ENCODE measurements around the gene METTL25.

The METTL25 gene

DNA sequence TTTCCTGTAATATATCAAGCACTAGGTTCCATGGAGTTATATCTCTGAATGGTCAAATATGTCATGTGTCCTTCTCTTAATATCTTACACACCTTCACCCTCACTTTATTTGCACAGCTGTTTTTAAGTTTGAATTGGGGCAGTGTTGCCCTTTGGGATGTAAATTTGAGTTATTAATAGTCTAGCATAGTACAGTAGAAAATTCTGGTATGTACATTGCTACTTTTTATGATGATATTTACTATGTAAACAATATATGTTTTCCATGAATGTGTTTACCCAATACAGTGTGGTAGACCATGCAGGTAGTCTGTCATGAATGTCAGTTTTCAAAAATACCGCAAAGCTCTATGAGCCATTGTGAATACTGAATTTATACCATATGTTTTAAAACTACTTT lies 50.5 kb downstream of the METTL25 start:
- no peak for DNase-seq

DNA sequence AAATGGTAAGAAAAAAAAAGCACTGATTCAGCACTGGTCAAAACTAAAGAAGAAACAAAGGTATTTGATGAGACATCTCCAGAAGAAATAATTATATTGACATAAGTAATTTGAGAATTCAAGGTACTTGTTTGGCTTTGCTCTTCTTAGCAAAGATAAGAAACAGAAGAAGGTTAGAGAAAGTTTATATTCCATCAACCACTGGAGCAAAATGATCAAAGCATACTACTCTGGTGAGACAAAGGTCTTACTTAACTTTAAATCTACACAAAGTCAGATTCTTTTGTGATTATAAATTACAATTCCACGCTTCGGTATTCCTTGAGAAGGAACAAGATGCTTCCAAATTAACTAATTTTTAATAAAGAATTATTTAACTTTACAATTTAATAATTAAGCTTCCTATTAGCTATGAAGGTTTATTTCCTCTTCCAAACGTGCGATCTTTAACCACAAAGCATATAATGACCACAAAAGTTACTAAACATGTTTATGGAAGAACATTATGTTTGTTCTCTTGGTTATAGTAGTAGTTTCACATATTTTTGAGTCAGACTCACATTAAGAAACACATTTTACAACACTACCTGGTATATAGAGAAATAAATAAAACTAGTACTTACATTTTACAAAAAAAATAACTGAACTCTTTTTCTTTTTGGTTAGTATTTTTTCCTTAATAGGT lies 53.4 kb downstream of the METTL25 start:
- no peak for DNase-seq

DNA sequence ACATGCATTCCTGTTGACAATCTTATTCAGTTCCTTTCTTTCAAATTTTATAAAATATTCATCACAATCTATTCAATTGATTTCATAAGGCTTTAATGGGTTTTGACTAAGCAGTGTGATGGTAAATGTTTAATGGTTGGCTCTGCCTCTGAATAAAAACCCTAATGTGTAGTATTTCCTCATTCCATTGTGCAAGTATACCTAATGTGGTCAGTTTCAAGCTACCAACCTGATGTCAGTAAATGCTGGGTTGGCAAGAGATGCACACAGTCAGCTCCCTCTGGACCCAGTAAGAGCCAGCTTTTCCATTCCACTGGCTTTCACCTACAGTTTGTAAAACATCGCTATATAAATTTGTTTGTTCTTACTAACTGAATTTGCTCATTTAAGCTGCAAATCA lies 53.9 kb downstream of the METTL25 start:
- no peak for DNase-seq

DNA sequence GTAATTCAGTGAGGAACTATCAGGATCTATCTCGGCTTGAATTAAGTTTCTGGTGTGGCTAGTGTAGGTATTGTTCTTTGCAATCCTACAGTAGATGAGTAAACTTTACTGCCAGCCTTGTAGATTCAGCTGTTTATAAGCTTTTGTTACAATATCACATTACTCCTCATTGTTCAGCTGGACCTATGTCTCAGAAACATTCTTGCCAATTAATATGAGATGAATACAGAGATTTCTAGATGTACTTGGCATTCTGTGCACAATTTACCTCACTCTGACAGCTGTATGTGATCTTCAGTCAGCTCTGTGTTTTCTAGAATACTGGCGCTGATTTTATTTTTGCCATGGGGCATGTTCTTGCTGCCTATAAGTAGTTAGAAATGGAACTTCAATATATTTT lies 55.7 kb downstream of the METTL25 start:
- DNase-seq, result no peak

DNA sequence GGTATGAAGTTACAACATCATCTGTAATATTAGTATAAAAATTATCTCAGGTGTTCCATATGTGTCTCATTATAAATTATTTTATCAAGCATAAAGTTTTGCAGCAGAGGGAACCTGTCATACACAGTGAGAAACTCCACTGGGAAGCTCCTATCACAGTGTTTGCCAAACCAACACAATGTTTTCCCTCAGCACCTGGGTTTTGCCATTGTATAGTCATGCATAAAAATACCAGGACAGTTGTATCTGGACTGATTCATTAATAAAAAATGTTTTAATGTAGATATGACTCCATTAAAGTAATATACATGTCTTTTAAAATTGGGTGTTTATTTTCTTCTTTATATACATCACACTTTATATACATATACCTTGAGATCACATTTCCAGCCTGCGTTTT lies 56.6 kb downstream of the METTL25 start:
- no peak for DNase-seq

DNA sequence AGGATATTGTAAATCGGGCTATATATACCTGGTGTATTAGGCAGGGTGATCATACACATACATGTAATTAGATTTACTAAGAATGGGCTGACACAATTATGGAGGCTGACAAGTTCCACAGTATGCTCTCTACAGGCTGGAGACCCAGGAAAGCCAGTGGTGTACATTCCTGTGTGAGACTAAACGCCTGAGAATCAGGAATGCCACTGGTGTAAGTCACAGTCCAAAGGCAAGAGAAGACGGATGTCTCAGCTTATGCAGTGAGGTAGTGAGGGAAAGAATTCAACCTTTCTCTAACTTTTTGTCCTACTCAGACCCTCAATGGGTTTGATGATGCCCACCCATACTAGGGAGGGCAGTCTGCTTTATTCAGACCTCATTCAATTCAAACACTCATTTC lies 57.1 kb downstream of the METTL25 start:
- no peak for DNase-seq

DNA sequence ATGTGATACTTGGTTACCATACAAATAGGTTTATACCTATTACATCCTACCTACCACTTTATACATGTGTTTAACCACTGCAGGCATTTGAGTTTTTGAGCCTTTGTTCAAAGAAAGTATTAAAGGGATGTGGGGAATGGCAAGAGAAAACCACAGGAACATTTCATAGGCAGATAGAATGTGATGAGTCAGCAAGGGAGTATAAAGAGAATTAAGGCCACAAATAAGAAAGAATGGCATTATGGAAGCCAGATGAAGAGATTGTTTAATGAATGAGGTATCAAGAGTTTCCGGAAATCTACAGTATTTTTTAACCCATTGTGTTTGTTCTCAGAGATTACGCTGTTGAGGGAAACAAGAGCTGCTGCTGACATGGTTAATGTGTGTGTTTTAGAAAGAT lies 66.9 kb downstream of the METTL25 start:
- DNase-seq, result no peak

DNA sequence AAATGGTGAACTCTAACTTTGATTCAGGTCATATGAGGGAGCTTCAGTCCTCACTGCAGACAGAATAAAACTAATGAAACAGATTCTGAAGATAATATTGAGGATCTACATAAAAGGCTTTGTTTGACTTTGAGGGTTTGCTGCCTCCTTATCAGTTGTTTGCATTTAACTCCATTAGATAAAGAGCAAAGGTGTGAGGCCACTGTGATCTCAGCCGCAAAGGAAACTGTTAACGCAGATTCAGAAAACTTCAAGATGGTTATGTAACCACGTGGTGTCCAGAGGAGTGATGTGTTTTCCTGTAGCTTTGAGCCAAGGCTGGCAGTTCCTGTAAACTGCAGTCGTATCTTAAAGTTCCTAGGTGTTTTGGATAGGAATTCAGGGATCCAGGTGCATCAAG lies 67.8 kb downstream of the METTL25 start:
- no peak for DNase-seq

DNA sequence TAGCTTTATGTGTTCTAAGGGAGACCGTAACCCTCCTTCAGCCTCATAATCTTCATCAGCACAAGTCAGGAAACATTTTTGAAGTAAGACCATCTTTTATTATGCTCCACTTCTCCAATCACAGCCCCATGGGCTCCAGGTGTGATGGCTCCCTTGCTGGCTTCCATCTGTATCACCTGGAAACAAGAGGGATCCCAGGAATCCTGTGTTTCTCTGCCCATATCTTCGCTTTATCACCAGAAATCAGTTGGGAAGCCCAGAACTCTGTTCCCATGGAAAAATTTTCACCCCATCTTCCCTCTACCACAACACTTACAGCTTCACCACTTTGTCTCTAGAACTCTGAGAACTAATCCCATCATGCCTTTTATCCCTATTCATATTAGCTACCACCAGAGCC lies 68.3 kb downstream of the METTL25 start:
- DNase-seq, result no peak

DNA sequence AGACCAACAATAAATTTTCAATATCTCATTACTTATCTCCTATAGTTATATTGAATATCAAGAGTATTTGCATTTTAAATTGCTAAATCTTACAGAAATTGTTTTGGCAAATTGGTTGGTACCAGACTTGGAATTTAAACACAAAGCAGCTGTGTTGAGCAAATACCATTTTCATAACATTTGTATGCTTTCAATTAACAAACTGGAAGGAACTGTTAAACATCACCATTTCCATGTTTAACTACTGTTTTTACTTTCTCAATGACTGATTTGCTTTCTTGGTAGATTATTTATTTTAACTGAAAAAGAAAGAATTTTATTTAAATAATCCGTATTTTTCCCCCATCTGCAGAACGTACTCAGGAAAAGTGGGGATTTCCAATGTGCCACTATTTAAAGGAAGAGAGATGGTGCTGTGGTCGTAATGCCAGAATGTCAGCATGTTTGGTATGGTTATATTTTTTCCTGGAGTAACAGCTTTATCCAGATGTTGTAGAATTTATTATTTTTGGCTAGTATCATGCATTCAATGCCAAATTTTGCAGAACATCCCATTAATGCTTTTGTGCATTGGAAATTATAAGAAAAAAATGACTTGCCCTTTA lies 72.3 kb downstream of the METTL25 start:
- DNase-seq, result no peak

DNA sequence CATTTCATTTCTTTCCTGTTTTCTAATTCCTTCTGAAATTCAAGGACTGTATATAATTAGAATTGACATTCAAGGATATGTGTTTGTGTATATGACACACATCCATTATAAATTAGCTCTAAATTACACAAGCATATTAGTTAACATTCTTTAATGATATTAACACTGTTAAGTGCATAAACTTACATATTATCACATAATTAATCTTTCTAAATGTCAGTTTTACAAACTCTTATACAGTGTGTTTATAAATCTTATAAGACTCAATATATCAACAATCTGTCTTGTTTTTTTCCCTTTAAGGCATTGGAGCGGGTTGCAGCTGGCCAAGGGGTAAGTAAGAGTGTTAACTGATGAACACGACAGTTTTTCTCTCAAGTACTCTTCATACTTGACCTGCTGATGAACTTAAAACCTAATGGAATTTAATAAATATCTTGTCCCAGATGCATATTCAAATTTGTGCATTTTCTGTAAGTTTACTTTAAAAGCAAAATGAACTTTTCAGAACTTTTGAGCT lies 76.1 kb downstream of the METTL25 start:
- DNase-seq, result no peak

DNA sequence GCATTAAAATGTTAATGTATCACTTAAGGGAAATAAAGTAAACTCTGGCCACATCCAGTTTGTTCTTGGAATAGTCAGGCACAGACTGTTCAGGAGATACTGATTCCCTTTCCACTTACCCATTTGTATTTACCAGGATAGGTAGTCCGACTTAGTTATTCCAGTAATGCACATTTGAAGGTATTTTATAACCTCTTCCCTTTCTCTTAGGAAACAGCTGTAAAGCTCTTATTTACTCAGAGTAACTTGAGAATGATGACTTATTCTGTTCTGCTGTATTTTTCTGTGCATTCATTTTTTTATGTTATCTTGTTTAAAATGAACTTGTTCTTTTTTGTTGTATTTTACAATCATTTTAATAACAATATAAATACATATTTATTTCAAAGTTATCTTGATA lies 78.0 kb downstream of the METTL25 start:
- no peak for DNase-seq

DNA sequence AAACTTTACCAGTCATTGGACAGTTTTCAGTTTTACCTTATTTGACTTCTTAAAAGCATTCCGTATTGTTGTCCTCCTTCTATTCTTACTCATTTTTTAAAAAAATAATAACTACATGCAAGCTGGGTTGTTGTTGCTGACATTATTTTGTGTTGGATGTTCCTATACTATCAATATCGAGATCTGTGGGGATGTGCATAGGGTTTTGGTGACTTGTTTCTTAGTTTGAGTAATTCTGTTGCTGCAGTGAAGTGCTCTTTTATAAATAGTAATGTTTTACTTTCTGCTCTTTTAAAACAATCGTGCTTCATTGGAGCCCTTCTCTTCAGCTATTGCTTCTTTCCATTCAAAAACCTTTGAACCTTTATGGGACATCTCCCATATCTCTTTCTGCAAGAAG lies 79.4 kb downstream of the METTL25 start:
- no peak for DNase-seq

DNA sequence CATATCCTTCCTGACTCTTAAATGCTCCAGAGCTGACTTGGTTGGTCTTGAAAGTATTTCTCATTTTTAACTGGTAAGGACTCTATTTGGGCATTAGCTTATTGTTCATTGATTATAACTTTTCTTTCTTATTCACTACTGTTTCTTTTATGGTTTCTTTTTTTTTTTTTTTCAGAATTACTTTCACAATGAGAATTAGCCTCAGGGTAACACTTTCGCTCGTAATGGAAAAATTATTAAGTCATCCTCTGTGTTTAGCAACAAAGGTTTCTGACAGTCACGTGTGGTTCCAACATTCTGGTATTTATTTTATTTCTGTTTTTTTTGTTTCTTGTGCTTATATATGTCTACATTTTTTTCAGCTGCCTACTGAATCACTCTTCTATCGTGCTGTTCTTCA lies 80.0 kb downstream of the METTL25 start:
- no peak for DNase-seq

DNA sequence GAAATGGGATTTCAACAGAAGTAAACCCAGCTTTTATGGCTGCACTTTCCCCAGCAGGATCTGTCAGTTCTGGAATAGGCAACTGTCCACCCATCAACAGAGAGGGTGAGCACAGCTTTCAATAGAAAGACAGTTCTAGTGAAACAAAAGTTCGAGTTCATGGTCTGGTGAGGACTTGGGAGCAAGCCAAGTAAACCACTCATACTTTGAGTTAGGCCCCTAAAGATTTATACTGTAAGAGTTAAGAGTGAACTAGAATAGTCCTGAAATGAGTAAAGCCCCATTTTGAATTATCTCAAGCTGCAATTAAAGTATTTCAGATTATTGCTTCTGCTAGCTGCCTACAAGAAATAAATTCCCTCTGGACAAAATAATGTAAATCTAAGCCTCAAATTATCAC lies 82.6 kb downstream of the METTL25 start:
- DNase-seq, result no peak

DNA sequence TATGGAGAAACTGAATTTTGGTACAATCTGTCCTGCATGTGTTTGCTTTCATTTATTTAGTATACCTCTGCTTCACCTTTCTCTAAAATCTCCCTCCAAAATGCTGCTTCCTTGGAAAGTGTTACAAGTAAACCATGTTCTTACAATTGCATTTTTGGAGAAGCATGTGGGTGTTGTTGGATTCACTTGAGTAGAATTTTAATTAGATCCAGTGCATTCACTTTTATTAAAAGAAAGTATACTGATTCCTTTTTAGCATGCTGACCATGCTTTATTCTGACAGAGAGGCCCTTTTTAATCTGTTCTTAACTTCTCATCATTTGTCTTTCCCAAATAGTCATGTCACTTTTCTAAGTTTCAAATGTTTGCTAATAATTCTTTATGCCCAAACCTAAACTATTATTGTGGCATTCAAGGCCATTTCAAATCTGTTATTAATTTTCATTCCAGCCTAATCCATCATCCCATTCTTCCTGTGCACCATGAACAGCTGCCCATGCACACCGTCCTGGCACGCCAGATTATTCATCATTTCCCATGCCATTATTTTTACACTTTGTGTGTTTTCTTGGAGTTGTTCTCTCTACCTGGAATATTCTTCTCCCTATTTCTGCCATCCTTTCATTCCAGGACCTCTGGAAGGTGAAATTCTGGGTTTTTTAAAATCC lies 90.7 kb downstream of the METTL25 start:
- DNase-seq, result no peak

DNA sequence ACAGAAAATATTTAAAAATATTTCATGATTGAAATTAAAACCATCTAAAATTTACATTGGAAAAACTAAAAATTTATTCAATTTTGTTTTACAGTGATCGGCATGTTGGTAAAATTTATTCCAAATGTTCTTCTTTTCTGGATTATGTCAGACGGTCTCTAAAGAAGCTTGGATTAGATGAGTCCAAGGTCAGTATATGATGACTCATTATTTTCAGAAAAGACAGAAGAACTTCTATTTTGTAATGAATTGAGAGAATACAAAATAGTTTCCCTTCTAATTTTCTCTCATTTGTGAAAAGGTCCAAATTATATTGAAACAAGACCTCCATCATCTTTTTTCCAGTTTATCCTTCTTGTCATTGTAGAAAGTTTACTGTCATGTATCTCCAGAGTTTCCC lies 98.3 kb downstream of the METTL25 start:
- no peak for DNase-seq

DNA sequence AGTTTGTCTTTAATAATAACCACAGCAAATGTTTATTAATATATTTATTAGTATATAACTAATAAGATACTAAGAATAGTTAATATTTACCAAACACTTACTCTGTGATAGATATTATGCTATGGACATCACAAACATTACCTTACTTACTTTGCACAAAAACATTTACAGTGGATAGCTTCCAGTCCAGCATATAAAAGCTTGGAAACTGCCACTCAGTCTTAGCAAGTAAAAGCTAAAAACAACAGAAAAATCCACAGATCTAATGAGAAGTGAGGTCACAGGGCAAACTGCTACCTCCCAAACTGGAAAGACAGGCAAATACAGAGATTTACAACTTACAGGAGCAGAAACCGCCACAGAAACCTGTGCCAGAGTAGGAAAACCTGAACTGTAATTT lies 99.8 kb downstream of the METTL25 start:
- DNase-seq, result no peak

DNA sequence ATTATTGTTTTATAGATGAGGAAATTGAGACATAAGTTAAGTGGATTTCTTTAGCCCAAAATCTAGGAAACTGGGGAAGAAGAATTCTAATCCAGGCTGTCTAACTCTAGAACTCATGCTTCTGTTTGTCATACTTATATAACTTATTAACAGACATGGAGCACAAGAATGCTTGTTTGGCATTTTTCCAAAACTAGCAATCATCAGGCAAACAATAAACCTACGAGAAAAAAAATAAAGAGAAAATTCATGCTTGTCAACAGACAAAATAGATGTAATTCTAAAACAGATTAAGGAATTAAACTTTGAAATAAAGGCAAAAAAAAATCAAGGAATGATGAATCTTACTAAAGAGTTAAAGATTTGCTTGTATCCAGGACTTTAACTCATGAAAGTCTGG lies 103.1 kb downstream of the METTL25 start:
- no peak for DNase-seq

DNA sequence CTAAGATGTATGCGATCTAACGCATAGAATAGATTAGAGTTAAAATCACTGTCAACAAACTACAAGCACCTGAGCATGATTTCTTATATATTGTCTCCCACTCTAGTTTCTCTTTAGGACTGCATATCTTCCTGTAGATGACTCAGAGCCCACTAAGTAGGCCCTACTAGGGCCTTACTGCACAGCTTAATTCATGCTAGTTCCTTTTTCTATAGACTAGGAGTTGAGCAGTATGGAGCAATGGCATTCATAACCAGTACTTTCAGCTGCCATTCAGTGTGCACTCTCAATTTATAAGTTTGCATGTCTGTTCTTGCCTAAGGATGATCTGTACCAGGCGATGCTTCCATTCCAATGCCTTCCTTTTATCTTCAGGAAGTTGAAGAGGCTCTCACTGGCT lies 103.5 kb downstream of the METTL25 start:
- no peak for DNase-seq

DNA sequence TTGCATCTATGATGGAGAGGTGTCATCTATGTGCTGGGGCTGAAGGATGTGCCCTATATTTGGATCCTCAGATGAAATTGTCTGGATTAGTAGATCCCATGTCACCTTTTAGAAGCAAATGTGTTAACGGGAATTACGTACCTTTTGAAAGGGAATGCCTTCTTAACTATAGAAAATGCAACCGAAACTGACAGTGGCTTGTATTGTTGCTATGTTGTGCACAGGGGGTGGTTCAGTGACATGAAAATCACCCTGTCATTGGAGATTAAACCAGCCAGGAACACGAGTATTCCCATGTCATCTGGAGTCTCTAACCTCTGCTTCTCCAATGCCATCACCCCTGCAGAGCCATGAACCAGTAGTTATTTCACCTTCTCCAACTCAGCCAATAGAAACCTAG lies 110.2 kb downstream of the METTL25 start:
- DNase-seq, result no peak

DNA sequence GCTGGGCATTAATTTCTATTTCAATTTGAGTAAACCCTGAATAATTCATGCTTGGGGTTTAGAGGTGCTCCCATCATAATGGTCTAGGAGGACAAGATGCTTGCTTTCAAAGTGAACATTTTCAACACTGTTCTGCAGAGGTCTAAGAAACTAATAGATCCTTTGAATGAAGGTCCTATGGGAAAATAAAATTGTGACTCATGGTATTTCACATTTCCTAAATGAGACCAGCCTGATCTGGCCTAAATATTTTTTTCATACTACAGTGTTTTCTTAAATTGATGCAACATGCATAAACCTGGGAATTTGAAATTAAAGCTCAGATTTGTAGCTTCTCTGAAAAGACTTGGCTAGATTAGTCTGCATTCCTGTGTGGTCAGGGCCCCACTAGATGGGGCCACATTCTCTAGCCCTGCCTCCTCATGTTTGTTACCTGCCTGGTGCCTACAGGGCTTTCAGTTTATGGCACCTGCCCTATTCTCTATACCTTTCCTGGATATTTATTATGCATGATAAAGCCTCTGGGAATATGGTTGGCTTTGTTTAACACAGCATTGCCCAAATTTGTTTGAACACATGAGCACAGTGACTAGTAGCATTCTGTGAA lies 112.7 kb downstream of the METTL25 start:
- no peak for DNase-seq

DNA sequence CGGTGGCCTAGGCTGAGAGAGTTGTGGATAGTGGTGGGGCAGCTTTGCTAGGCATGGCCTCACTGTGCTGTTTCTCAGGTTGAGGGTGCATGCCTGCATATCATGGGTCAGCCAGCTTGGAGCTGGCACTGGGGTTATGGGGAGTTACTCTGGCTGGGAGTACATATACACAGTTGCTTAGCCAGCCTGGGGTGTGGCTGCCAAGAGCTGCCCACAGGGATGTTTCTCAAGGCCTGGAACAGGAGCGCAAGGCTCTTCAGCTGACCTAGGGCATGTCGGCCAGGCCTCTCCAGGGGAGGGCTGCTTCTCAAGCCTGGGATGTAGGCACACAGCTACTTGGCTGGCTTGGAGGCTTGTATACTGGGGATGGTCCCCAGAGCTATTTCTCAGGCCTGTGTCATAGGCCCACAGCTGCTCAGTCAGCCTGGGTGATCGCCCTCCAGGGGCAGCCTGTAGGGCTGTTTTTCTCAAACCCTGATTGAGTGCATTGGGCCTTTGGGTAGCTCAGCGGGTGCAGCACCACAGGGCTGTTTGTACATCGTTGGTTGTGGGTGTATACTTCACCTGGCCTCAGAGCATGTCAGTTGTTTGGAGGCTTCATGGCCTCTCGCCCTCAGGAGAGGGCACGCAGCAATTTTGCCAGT lies 114.9 kb downstream of the METTL25 start:
- DNase-seq, result no peak

All from CD4-positive, alpha-beta T cell treated with Interferon alpha-2 for 1 hour (primary cell).